Activated T-cell treated with anti-CD3 and anti-CD28 coated beads for 1 hour (primary cell): ENCODE data around the gene CABP1.
A peak's percentile ranks its signal among the peaks of the same experiment; 100 is the strongest.

Source experiments
- DNase-seq: peaks from one replicate; pipeline ENCODE4 v3.0.0-alpha.2; 2020; ENCODE audit warnings: low read depth

CABP1 gene

DNA sequence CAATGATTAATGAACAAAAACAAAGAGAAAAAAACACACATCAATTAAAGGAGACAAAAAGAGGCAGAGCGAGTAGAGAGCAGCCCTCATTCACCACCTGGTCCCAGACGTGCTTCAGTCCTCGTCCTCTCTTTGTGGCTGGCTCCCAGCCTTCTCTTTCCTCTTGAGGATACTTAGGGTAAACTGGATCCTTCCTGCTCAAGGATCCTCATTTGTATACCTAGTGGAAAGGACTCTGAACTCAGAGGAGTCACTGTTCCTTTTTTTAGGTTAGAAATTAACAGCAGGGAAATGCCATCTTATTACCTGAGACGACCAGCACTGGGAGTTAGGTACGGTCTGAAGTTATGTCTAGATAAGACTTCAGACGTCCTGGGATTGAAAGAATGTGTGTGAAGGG, 56.2 kb downstream of the CABP1 start:
- DNase-seq: no peak

DNA sequence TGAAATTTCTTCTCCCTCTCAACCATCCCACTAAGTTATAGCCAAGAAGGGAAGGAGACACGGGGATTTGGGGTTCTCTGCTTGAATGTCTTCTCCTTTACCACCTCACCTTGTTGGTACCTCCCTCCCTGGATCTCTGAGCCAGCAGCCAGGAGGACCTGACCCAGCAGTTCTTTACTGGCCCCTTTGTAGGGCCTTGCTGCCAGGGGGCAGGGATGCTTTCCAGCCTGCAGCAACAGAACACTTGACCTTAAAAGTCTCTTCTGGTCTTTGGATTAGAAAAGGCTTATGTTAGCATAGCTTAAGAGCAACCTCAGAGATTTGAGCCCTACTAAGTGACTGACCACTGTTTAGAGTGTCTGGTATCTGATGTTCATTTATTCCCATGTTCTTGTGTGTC, 56.9 kb downstream of the CABP1 start:
- no peak for DNase-seq

DNA sequence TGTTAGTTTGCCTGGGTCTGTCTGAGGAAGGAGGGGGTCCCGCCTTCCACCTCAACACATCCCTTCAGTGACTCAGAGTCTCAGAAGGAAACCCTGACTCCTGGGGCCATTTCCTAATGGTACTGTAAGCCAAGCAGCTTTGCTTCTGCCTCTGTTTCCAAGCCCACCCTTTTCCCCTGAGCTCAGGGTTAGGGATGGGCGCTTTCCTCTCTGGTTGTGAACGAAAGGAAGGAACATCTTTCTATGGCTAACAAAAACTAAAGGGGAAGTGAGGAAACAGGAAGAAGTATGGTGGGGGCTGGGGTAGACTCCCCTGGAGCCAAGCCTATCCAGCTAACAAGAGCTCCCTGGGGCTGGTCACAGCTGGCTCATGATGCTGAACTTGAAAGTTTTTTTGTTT, 58.2 kb downstream of the CABP1 start:
- DNase-seq: no peak

DNA sequence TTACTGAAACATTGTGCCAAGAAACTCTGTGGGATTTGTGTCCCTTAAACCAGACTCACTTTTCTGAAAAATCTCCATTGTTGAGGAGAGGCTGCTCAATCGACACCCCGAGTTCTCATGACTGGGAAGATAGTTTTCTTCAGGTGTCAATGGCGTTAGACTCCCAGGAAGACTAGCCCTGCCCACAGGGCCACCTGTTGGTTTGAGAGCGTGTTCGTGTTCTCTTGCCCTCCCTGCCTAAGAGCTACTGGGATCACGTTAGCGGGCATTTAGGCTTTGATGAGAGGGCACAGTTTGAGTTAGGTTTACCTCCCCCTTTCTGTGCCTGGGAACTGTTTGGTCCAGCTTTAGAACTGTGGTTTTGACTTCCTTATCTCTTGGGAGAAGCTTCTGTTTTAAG, 59.1 kb downstream of the CABP1 start:
- no peak for DNase-seq

DNA sequence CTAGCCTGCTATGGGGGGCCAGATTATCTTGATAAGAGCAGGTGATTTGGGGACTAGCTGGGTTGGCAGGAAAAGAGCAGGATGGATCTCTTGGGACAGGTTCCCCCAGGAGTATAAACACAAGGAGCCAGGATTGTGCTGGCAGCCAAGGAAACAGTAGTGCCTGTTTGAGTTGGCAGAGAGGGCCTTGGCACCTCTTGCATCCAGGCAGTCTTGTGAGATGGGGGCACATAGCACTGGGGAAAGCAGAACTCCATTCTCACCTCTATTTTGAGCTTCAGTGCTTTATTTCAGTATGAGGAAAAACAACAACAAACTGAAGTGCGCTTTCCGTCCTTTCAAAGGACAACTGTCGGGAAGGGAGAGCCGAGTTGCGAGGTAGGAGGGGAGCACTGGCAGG, 60.5 kb downstream of the CABP1 start:
- no peak for DNase-seq

DNA sequence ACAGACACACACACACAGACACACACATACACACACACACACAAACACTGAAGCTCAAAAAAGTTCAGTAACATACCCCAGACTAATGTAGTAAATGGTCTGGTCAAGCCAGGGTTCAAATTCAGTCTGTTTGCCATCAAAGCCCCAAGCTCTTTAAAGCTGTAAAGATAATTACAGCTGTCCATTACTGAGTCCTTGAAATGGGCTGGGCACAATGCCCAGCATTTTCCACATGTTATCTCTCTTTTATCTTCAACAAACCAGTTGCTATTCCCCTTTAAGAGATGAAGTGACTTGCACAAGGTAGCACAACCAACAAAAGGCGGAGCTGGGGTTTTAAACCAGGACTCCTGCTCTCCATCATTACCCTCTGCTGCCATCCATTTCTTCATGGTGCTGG, 62.2 kb downstream of the CABP1 start:
- DNase-seq: no peak

DNA sequence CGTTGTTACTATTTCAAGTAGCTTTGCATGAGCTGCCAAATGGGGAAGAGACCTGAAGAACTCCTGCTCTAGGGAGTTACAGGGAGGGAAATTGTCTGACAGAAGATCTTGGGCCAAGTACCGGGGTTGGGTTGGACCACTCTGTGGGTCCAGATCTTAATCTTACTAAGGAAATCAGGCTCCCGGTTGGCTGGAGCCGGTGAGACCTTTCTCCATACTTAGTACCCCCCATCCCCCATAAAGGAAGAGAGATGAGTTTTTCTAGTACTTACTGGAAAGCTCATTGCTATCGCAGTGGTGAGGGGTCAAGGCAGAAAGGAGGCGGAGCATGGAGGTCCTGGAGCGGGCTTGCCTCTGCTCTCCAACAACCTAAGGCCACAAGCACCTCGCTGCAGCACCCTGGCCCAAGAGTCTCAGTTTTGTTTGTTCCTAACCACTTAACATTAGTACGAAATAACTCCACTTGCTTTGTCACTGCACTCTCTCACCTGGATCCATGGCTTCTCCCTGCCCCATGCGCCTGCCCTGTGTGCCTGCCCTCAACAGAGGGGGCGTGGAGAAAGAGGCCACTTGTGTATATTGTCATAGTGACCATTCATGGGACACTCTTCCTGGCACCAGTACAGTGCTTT, 63.0 kb downstream of the CABP1 start:
- DNase-seq: no peak

DNA sequence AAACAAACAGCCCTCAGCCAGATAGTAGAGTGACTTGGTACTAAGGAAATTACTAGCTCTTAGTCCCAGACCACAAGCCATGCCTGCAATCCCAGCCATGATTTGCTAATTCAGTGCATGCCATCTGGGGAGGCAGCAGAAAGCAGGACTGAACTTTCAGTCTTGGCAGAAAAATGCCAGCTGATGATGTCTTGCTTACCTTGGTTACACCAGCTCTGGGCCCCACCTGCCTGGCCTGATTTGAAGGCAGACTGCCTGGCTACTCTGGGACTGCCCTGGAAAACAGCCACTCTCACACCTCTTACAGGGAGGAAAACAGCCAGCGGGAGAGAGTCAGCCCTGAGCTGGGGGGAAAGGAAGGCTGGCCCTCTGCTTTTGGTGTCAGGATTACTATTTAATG, 65.2 kb downstream of the CABP1 start:
- DNase-seq: no peak

DNA sequence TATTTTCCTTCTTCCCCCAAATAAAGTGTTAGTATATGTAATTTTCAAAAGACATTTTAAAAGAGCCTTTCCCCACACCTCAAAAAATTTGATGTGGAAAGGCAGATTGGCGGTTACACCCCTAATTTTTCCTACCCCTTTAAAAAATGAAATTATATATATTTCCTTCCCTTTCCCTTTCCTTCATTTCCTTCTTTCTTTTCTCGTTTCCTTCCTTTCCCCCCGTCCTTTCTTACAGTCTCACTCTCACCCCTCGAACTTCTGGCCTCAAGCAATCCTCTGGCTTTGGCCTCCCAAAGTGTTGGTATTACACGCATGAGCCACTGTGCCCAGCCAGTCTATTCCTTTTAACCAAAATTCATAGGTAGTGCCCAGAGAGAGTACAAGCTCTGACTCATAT, 65.6 kb downstream of the CABP1 start:
- DNase-seq: no peak

DNA sequence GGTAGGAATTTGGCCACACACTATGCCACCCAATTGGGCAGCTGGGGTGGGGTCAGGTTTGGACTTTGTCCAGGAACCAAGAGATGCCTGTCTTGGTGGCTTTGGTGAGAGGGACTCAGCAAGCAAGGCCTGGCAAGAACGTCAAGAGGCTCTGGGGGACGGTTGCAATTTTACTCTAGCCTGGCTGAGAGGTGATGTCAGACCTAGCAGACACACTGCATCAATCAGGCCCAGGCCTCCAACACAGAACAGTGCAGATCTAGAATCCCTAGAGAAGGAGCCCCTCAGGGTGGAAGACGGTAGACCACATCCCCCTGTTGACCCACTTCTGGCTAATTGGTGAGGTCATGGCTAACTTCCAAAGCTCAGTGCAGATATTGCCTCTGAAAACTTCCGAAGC, 68.2 kb downstream of the CABP1 start:
- no peak for DNase-seq

DNA sequence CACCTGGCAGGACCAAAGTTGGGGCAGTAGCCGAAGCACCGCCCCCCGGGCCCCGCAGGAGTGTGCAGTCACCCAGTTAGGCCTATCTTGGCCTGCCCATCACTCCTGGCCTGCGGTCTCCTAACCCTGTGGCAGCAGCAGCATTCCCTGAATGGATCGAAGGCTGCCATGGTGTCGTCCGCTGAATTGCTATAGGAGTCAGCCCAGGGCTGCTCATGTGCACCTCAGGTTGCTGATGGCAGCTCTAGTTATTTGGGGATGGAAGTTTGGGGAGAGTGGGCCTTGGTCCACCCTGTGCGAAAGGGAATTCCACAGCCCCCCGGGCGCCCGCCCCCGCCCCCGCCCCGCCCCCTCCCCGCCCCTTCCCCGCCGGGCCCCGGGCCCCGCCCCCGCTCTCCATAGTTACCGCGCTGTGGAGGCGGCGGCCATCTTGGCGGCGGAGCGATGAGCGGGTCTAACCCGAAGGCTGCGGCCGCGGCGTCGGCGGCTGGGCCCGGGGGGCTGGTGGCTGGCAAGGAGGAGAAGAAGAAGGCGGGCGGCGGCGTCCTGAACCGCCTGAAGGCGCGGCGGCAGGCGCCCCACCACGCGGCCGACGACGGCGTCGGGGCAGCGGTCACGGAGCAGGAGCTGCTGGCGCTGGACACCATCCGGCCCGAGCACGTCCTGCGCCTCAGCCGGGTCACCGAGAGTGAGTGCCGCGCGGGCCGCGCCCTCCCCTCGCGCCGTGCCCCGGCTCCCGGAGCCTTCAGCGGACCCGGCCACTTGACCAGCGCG, 69.8 kb downstream of the CABP1 start, which contains the start of gene UNC119B:
UNC119B (plus strand) TSS at position 428 of the 774 bp plus-strand sequence; CDS start at position 445, 17 bp downstream.
- DNase-seq: peak; percentile 74

DNA sequence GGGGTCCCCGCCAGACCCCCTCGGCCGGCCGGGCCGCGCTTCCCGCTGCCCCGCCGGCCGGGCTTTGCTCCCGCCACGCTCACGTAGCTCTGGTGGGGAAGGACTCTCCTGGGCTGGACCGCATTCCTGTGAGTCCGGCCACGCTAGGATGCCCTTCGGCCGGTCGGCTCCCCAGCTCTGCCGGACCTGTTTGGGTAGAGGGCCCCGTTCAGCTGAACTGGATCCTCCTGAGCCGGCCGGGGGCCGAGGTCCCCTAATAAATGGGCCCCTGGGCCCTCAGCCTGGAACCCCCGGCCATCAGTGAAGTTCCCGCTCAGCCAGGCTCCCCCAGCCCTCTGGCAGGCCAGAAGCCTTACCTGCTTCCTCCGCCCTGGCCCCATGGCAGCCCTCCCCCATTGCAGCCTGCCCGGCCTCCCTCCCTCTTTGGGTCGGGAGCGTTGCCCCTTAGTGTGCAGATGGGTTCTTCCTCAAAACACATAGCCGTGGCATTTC, 70.4 kb downstream of the CABP1 start:
- no peak for DNase-seq

DNA sequence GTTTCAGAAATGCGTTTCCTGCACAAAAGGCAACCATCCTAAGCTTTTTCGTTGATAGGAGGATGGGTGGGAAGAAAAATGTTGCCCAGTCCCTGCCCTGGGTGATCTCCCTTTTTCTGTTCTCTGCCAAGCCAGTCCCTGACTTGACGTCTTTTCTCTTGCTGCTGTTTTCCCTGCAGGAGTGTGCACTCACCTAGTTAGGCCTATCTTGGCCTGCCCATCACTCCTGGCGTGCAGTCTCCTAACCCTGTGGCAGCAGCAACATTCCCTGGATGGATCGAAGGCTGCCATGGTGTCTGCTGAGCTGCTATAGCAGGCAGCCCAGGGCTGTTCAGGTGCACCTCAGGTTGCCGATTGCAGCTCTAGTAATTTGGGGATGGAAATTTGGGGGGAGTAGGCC, 71.0 kb downstream of the CABP1 start:
- DNase-seq: no peak

DNA sequence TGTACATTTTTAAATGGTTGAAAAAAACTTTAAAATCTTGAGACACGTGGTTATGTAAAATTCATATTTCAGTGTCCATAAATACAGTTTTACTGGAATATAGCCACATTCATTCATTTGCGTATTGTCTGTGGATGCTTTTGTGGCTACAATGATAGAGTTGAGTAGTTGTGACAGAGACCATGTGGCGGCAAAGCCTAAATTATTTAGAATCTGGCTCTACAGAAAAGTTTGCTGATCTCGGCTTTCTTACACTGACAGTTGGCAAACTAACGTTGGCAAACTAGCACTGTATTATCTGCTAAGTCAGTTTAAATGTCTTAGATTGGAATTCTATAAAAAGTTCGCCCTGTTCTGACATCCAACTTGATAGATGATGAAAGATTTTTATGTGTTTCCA, 72.2 kb downstream of the CABP1 start:
- no peak for DNase-seq

DNA sequence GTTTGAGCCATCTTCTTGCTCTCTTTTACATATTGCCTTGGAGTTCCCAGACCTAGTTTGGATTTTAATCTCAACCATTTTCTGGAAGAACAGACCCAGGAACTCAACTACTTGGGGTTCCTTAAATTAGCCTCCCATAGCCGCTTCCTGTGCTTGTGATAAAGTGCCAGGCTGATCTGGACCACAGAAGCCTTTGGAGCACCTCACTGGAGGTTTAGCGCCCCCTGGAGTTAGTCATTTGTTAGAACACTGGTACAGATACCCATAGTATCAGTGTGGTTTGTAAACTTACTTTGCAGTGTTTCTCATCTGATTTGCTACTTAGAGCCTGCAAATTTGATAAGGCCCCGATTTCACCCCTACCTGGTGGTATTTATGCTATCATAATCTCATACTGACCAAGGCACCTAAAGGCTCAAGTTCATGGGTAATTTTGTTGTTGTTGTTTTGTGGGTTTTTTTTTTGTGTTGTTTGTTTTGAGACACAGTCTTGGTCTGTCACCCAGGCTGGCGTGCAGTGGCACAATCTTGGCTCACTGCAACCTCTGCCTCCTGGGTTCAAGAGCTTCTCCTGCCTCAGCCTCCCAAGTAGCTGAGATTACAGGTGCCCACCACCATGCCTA, 73.5 kb downstream of the CABP1 start:
- peak; percentile 61 for DNase-seq
